ENCODE results near the gene GNG12. TPM values are rescaled to one million over a fixed set of nuclear protein-coding genes. Genes with fewer than 3 reads are reported as not detected.
A peak's percentile ranks its signal among the peaks of the same experiment; 100 is the strongest.

GNG12 gene
- polyA plus RNA-seq, 3 donors: 0.03 TPM; not detected in 2

DNA sequence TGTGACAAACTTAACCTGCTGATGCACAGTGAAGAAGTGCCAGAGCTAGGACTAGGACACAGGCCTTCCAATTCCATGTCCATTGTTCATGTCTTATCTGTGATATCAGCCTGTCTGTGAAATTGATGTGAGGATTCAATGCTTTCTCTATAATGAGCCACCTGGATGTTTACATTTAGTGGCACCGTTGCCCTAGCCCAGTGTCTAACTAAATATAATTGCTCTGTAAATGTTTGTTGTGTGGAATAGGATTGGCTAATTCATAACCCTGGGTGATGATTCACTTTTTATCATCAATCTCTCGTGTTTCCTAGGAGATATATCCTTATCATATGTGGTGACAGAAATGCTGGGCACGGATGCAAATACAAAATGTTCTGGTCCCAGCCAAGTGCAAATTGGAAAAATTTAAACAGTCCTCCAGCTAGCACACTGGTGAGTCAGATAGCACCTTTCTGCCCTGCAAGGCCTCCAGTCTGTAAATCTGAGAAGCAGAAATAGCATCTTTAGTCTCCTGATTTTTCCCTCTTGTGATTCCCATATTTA, 46.9 kb upstream of the GNG12 start:
- Mint-ChIP-seq H3K4me1 (no peaks in the 10 kb centered on the region), H3K27me3 (ENCODE audit: low read depth in 3 of 3) (peaks cover 0 to 1% (median 0%) of the 10 kb centered on the region in 3 donors), H3K9me3 (peaks cover 0 to 18% (median 3%) of the 10 kb centered on the region in 7 donors), H3K27ac (no peak overlapping the region), H3K4me3 (no peak overlapping the region), H3K36me3 (peaks cover 0 to 2% of the 10 kb centered on the region in 2 donors)
- H3K27me3 ChIP-seq (ENCODE audit: control insufficient read depth in 2 of 2, insufficient read depth in 2 of 2, low read length in 2 of 2): no peaks in the 10 kb centered on the region
- no peak overlapping the region for H3K4me2 ChIP-seq (replicated peaks; ENCODE audit: extremely low read depth, low read length, poor library complexity, severe bottlenecking)
- no peaks in the 10 kb centered on the region for H3K79me2 ChIP-seq (ENCODE audit: insufficient read depth, low read length)
- no peak for DNase-seq
- H3K9me3 ChIP-seq (replicated peaks in 1 of 2; ENCODE audit: control insufficient read depth in 1 of 2, insufficient read depth in 1 of 2, low read length in 2 of 2): no peaks in the 10 kb centered on the region
- H3K27ac ChIP-seq (ENCODE audit: low read depth in 1 of 2, low read length in 2 of 2): no peak overlapping the region
- no peak overlapping the region for H3K4me3 ChIP-seq (replicated peaks in 1 of 3; ENCODE audit: low read depth in 2 of 3, low read length in 3 of 3)
- WGBS (ENCODE audit: insufficient coverage): 100% methylated on average over 1 of the region's 3 CpGs
- H4K20me1 ChIP-seq (ENCODE audit: insufficient read depth, low read length): no peaks in the 10 kb centered on the region
- no peaks in the 10 kb centered on the region for H3K36me3 ChIP-seq (replicated peaks in 1 of 2; ENCODE audit: control insufficient read depth in 1 of 2, insufficient read depth in 2 of 2, low read length in 2 of 2)
- H3K9ac ChIP-seq (ENCODE audit: insufficient read depth, low read length, poor library complexity, severe bottlenecking): no peak overlapping the region
- intact Hi-C loops (cut with micrococcal nuclease): no loop called here
- no peaks in the 10 kb centered on the region for H3K4me1 ChIP-seq (ENCODE audit: control insufficient read depth in 1 of 2, insufficient read depth in 2 of 2, low read length in 2 of 2)
- no peak overlapping the region for H2AFZ ChIP-seq (ENCODE audit: insufficient read depth, low read depth, low read length, poor library complexity, severe bottlenecking)
- TF ChIP-seq, protein P1, sequence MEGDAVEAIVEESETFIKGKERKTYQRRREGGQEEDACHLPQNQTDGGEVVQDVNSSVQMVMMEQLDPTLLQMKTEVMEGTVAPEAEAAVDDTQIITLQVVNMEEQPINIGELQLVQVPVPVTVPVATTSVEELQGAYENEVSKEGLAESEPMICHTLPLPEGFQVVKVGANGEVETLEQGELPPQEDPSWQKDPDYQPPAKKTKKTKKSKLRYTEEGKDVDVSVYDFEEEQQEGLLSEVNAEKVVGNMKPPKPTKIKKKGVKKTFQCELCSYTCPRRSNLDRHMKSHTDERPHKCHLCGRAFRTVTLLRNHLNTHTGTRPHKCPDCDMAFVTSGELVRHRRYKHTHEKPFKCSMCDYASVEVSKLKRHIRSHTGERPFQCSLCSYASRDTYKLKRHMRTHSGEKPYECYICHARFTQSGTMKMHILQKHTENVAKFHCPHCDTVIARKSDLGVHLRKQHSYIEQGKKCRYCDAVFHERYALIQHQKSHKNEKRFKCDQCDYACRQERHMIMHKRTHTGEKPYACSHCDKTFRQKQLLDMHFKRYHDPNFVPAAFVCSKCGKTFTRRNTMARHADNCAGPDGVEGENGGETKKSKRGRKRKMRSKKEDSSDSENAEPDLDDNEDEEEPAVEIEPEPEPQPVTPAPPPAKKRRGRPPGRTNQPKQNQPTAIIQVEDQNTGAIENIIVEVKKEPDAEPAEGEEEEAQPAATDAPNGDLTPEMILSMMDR (IDR thresholded peaks at IDR 0.05): no peak

DNA sequence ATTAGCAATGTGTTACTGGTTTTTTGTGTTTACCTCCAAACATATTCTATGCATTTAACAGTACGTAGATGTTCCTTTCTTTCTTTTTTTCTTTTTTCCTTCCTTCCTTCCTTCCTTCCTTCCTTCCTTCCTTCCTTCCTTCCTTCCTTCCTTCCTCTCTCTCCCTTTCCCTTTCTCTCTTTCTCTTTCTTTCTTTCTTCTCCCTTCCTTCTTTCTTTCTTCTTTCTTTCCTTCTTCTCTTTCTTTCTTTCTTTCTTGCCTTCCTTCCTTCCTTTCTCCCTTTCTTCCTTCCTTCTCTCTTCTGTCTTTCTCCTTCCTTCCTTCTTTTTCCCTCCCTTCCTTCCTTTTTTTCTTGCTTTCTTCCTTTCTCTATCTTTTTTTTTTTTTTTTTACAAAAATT, 46.2 kb upstream of the GNG12 start:
- Histone ChIP-seq H3K79me2 (ENCODE audit: insufficient read depth, low read length) (no peaks in the 10 kb centered on the region), H2AFZ (ENCODE audit: insufficient read depth, low read depth, low read length, poor library complexity, severe bottlenecking) (no peak overlapping the region), H3K9me3 (replicated peaks in 1 of 2; ENCODE audit: control insufficient read depth in 1 of 2, insufficient read depth in 1 of 2, low read length in 2 of 2) (no peaks in the 10 kb centered on the region), H4K20me1 (ENCODE audit: insufficient read depth, low read length) (no peaks in the 10 kb centered on the region), H3K9ac (ENCODE audit: insufficient read depth, low read length, poor library complexity, severe bottlenecking) (no peak overlapping the region), H3K4me1 (ENCODE audit: control insufficient read depth in 1 of 2, insufficient read depth in 2 of 2, low read length in 2 of 2) (no peaks in the 10 kb centered on the region), H3K27me3 (ENCODE audit: control insufficient read depth in 2 of 2, insufficient read depth in 2 of 2, low read length in 2 of 2) (no peaks in the 10 kb centered on the region), H3K4me3 (replicated peaks in 1 of 3; ENCODE audit: low read depth in 2 of 3, low read length in 3 of 3) (no peak overlapping the region), H3K4me2 (replicated peaks; ENCODE audit: extremely low read depth, low read length, poor library complexity, severe bottlenecking) (no peak overlapping the region), H3K27ac (ENCODE audit: low read depth in 1 of 2, low read length in 2 of 2) (no peak overlapping the region), H3K36me3 (replicated peaks in 1 of 2; ENCODE audit: control insufficient read depth in 1 of 2, insufficient read depth in 2 of 2, low read length in 2 of 2) (no peaks in the 10 kb centered on the region)
- Mint-ChIP-seq H3K4me3 (no peak overlapping the region), H3K9me3 (peaks cover 0 to 18% (median 3%) of the 10 kb centered on the region in 7 donors), H3K27ac (peak overlapping the region in 1 of 7 donors; percentile 27), H3K4me1 (no peaks in the 10 kb centered on the region), H3K27me3 (ENCODE audit: low read depth in 3 of 3) (peaks cover 0 to 1% (median 0%) of the 10 kb centered on the region in 3 donors), H3K36me3 (no peaks in the 10 kb centered on the region)
- no CpG with 5 or more reads among the region's 1 CpG for WGBS (ENCODE audit: insufficient coverage)
- TF ChIP-seq, protein P1 (IDR thresholded peaks at IDR 0.05): no peak
- DNase-seq: no peak
- intact Hi-C loops (cut with micrococcal nuclease): no loop called here

Data from CD14-positive monocyte (primary cell).